Gastroesophageal sphincter (tissue), 4 donors: ENCODE measurements around the gene AK8. TPM values are rescaled to one million over a fixed set of nuclear protein-coding genes. Genes with fewer than 3 reads are reported as not detected.

Experiments
- ATAC-seq: fragments of 150-250 bp; one replicate; pipeline ENCODE4 v1.9.1; 2016; ENCODE audit warnings: mild to moderate bottlenecking, moderate library complexity
- H3K27ac ChIP-seq, 4 donors: fragments of 200-600 bp; sonication (generic) in 3 of 4; 1 replicate in 3 of 4; 2 replicates in 1 of 4; pipeline ENCODE4 v1.5.1; 2016 to 2019
- H3K27me3 ChIP-seq: fragments of 200-600 bp; sonication (generic); one replicate; pipeline ENCODE4 v1.5.1; 2019
- H3K36me3 ChIP-seq, 2 donors: fragments of 200-600 bp; sonication (generic); one replicate each; pipeline ENCODE4 v1.5.1; 2019; ENCODE audit warnings: control low read depth in 1 of 2
- H3K4me1 ChIP-seq, 3 donors: fragments of 200-600 bp; sonication (generic); 1 replicate in 2 of 3; 2 replicates in 1 of 3; pipeline ENCODE4 v1.5.1; 2016 to 2019; ENCODE audit warnings: control low read depth in 2 of 3
- H3K4me3 ChIP-seq, 2 donors: fragments of 200-600 bp; sonication (generic); one replicate each; pipeline ENCODE4 v1.5.1; 2019; ENCODE audit warnings: mild to moderate bottlenecking in 1 of 2, moderate library complexity in 1 of 2
- H3K9me3 ChIP-seq, 3 donors: fragments of 200-600 bp; sonication (generic); one replicate each; pipeline ENCODE4 v1.5.1; 2017 to 2019; ENCODE audit warnings: control low read depth in 2 of 3
- EP300 ChIP-seq: sonication (generic); formaldehyde crosslinking; IDR thresholded peaks from one replicate; pipeline ENCODE4 v1.6.1; 2017; ENCODE audit warnings: antibody characterized with exemption, mild to moderate bottlenecking
- POLR2A ChIP-seq, 2 donors: fragments of 450-650 bp; IDR thresholded peaks; one replicate each; pipeline ENCODE4 v1.6.1; 2017; ENCODE audit warnings: antibody characterized with exemption in 2 of 2, mild to moderate bottlenecking in 2 of 2, moderate library complexity in 1 of 2
- POLR2AphosphoS5 ChIP-seq: sonication (generic); formaldehyde crosslinking; IDR thresholded peaks from one replicate; pipeline ENCODE4 v1.6.1; 2017; ENCODE audit warnings: antibody characterized with exemption
- WGBS, 2 donors: methylation state at CpG; one replicate each; pipeline ENCODE4 v1.1.5; 2018; ENCODE audit warnings: low coverage in 1 of 2; 5-methylcytosine and 5-hydroxymethylcytosine counted together
- total RNA-seq, 4 donors: library from RNA; depleted of rRNA; stranded (reverse); fragments of >200 nt; gene quantifications; one replicate each; pipeline ENCODE4 v1.1.0, GENCODE V29; 2016
- TF ChIP-seq, protein P1 (sequence below), 4 experiments: fragments of 200-600 bp in 2 of 4; fragments of 450-650 bp in 2 of 4; sonication (generic) in 1 of 4; IDR thresholded peaks; one replicate each; pipeline ENCODE4 v1.5.1; 2017 to 2019; ENCODE audit warnings: antibody characterized with exemption in 4 of 4, mild to moderate bottlenecking in 2 of 4, moderate library complexity in 2 of 4

The AK8 gene
- total RNA-seq, 4 donors from 2014 or later: 0.31 to 0.81 (median 0.63) TPM

DNA sequence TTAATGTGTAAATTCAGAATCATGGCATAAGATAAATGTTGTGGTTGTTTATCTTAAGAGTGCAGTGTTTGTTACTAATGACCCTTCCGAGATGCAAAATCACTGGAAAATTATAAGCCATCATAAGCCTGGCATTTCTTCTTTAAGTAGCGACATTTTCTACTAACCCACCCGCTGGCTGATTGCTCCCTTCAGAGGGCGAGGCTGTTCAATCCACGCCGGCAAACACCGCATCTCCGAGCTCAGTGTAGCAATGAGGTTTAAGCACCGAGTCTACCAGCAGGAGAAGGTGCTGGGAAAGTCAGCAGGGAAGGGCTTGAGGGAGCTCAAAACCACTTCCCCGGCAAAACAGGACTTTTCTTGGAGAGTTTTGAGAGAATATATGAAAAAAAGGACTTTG lies 52.7 kb downstream of the AK8 start:
- Histone ChIP-seq H3K27ac (no peak overlapping the region), H3K36me3 (no peaks in the 10 kb centered on the region), H3K27me3 (no peaks in the 10 kb centered on the region), H3K4me3 (no peak overlapping the region), H3K4me1 (no peaks in the 10 kb centered on the region), H3K9me3 (no peaks in the 10 kb centered on the region)
- 58 to 70% methylated on average over 5 to 8 of the region's 10 CpGs for WGBS, 2 donors
- no peak for ATAC-seq
- TF ChIP-seq EP300 (no peak), POLR2A (IDR thresholded peaks at IDR 0.05) (no peak), POLR2AphosphoS5 (no peak)
- TF ChIP-seq, protein P1, sequence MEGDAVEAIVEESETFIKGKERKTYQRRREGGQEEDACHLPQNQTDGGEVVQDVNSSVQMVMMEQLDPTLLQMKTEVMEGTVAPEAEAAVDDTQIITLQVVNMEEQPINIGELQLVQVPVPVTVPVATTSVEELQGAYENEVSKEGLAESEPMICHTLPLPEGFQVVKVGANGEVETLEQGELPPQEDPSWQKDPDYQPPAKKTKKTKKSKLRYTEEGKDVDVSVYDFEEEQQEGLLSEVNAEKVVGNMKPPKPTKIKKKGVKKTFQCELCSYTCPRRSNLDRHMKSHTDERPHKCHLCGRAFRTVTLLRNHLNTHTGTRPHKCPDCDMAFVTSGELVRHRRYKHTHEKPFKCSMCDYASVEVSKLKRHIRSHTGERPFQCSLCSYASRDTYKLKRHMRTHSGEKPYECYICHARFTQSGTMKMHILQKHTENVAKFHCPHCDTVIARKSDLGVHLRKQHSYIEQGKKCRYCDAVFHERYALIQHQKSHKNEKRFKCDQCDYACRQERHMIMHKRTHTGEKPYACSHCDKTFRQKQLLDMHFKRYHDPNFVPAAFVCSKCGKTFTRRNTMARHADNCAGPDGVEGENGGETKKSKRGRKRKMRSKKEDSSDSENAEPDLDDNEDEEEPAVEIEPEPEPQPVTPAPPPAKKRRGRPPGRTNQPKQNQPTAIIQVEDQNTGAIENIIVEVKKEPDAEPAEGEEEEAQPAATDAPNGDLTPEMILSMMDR (IDR thresholded peaks at IDR 0.05): no peak

DNA sequence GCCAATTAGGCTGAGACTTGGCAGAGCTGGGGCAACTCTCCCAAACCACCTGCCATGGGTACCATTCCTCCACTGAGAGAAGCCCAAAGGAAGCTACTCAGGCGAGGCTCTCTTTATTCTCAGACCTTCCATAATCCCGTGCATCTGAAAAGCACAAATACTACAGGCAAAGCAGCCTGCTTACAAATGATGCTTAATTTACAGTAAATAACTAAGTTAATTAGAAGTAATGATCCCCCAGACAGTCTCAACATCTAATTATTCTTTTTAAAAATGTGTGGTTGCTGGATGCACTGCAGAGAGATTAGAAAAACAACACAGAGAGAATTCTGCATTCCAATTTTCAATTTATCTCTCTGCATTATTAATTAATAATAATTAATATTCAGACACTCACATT lies 53.1 kb downstream of the AK8 start:
- Histone ChIP-seq H3K4me1 (no peaks in the 10 kb centered on the region), H3K27me3 (no peaks in the 10 kb centered on the region), H3K36me3 (no peaks in the 10 kb centered on the region), H3K9me3 (no peaks in the 10 kb centered on the region), H3K27ac (no peak overlapping the region), H3K4me3 (no peak overlapping the region)
- ATAC-seq: no peak
- WGBS, 2 donors: 62 to 89% methylated on average over 2 of the region's 2 CpGs
- TF ChIP-seq, protein P1 (IDR thresholded peaks at IDR 0.05): no peak

DNA sequence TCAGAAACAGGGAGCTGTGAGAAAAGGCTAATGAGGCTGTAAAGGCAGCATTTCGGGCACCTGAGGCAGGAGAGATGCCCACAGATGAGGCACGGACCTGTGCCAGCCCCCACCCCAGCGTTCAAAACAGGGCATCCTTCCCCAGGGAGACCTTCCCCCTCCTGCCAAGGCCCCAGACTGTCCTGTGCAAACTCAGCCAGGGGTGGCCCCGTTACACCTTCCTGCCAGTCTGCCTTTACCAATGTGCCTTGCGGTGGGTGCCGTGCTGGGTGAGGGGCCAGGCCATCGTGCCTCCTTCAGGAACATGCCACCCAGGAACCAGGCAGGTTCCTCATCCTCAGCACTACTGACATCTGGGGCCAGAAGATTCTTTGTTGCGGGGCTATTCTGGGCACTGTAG lies 53.9 kb downstream of the AK8 start:
- no peaks in the 10 kb centered on the region for H3K4me1 ChIP-seq
- TF ChIP-seq EP300 (no peak), POLR2AphosphoS5 (no peak), POLR2A (IDR thresholded peaks at IDR 0.05) (no peak)
- TF ChIP-seq, protein P1 (IDR thresholded peaks at IDR 0.05): no peak
- 82% methylated on average over 3 of the region's 8 CpGs; no CpG with 5 or more reads in 1 of the 2 donors for WGBS, 2 donors
- no peak overlapping the region for H3K4me3 ChIP-seq
- no peak overlapping the region for H3K27ac ChIP-seq
- H3K9me3 ChIP-seq: no peaks in the 10 kb centered on the region
- H3K27me3 ChIP-seq: no peaks in the 10 kb centered on the region
- H3K36me3 ChIP-seq: no peaks in the 10 kb centered on the region
- ATAC-seq: no peak

DNA sequence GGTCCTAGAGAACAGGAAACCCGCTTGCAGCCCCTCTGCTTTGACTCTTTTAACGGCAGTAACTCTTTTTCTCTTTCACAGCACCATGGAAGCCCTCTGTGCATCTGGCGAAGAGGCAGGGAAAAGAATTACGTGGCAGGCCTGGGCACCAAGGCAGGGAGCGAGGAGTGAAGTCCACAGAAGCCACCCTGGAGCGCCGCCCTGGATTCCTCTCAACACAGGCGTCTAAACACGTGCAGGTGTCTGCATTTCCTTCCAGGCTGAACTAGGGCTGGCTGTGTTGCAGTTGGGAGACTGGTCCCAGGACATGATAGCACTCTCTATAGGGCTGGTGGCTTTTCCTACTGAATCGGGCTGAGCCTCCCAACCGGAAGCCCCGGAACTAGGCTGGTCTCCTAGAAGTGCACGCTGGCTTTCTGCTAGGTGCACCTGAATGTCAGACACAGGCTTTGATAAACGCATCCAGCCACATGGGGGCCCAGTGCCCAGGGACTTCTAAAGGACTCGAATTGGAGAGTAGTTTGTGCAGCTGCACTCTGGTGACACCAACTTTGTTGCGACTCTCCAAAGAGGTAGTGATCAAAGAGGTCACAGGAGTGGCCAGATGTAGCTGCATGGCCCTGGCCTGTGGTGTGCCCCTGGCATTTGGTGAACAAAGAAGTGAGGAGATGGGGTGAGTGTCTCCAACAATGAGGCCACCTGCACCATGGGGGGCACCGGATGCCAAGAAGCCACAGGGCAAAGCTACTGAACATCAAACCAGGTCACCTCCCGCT lies 54.5 kb downstream of the AK8 start:
- TF ChIP-seq, protein P1 (IDR thresholded peaks at IDR 0.05): no peak
- no peak for TF ChIP-seq POLR2A (IDR thresholded peaks at IDR 0.05)
- no peak for TF ChIP-seq POLR2AphosphoS5
- TF ChIP-seq EP300: no peak
- Histone ChIP-seq H3K36me3 (no peaks in the 10 kb centered on the region), H3K4me1 (no peaks in the 10 kb centered on the region), H3K4me3 (no peak overlapping the region), H3K27ac (no peak overlapping the region), H3K9me3 (no peaks in the 10 kb centered on the region), H3K27me3 (no peaks in the 10 kb centered on the region)
- WGBS, 2 donors: 79 to 100% methylated on average over 2 to 6 of the region's 18 CpGs
- ATAC-seq: no peak

DNA sequence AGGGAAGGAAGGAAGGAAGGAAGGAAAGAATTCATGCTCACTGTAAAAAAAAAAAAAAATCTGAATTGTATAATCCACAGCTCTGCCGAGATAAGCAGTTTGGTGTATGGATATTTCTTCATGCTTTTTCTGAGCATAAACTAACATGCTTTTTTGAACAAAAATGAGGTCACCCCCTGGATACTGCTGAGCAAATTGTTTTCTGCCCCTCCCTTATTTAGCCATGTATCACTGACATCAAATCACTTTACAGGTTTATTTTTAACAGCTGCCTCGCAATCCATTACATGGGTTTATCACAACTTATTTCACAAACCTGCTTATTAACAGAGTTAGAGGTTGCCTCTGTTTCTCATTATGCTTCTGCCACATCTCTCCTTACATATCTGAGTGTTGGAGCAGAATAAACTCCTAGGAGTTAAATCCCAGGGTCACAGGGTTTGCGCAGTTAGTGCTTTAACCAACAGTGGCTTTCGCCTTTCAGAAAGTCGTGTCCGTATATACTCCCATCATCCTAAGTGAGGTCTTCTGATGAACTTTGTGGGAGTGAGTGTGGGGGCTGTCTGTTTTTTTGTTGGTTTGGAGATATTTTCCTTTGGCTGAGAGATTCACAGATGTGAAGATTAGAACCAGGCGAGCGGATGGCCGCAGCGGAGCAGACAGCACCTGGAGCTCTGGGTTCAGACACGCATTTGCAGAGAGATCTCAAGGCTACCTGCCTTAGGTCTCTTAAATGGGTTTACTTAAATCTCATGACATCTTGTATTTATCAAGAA lies 57.7 kb downstream of the AK8 start:
- Histone ChIP-seq H3K27me3 (no peaks in the 10 kb centered on the region), H3K9me3 (no peaks in the 10 kb centered on the region), H3K36me3 (no peaks in the 10 kb centered on the region), H3K4me1 (no peaks in the 10 kb centered on the region), H3K4me3 (no peak overlapping the region), H3K27ac (no peak overlapping the region)
- no peak for ATAC-seq
- WGBS, 2 donors: 48 to 52% methylated on average over 7 to 11 of the region's 11 CpGs
- no peak for TF ChIP-seq EP300
- TF ChIP-seq POLR2A (IDR thresholded peaks at IDR 0.05): no peak
- no peak for TF ChIP-seq POLR2AphosphoS5
- TF ChIP-seq, protein P1 (IDR thresholded peaks at IDR 0.05): no peak
